ENCODE results near the gene DSC3.

Gene DSC3

DNA sequence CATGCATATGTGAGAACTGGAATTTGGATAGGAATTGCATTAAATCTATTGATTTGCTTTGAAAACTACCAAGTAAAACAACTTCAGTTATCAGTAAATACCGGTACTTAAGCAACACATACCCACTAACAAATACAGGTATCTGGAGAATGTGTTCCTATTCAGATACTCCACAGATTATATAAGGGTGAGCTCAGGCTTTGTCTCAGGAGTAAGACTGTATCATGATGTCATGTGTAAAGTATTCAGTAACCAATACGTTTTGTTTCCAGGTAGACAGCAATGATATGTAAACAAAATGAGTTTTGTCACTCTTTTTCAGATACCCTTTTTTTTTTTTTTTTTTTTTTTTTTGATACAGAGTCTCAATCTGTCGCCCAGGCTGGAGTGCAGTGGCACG, 74.8 kb downstream of the DSC3 start:
- Histone ChIP-seq H3K36me3 (ENCODE audit: control insufficient read depth in 2 of 2, insufficient read depth in 1 of 2, low read length in 2 of 2) (no peaks in the 10 kb centered on the region), H3K4me1 (ENCODE audit: control insufficient read depth, insufficient read depth, low read length) (no peaks in the 10 kb centered on the region), H3K27ac (ENCODE audit: extremely low read depth, low read depth, low read length) (no peak overlapping the region), H3K9me3 (ENCODE audit: control insufficient read depth, insufficient read depth, low read depth, low read length) (no peaks in the 10 kb centered on the region), H3K4me3 (ENCODE audit: low read depth, low read length) (no peak overlapping the region)
- CTCF ChIA-PET, result interaction anchor here (0.6 to 1.3 kb wide), 5 partner anchors 9 to 854 kb away, joined by 3 to 8 read pairs (median 3); no protein-coding TSS in a partner anchor
- POLR2A ChIA-PET, result interaction anchor here (0.7 kb wide), 1 partner anchor 145 kb away, joined by 3 read pairs; no protein-coding TSS in a partner anchor
- no peak for TF ChIP-seq ZNF266 (tag by site-specific recombination; IDR thresholded peaks at IDR 0.05; ENCODE audit: low read depth)
- TF ChIP-seq, protein P1, sequence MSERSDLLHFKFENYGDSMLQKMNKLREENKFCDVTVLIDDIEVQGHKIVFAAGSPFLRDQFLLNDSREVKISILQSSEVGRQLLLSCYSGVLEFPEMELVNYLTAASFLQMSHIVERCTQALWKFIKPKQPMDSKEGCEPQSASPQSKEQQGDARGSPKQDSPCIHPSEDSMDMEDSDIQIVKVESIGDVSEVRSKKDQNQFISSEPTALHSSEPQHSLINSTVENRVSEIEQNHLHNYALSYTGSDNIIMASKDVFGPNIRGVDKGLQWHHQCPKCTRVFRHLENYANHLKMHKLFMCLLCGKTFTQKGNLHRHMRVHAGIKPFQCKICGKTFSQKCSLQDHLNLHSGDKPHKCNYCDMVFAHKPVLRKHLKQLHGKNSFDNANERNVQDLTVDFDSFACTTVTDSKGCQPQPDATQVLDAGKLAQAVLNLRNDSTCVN (tag by site-specific recombination; optimal IDR thresholded peaks at IDR 0.05), result no peak
- TF ChIP-seq ZBTB7A (tag by site-specific recombination; IDR thresholded peaks at IDR 0.05; ENCODE audit: low read depth), result no peak
- TF ChIP-seq ZNF426 (tag by site-specific recombination; IDR thresholded peaks at IDR 0.05), result no peak
- TF ChIP-seq, protein P2, sequence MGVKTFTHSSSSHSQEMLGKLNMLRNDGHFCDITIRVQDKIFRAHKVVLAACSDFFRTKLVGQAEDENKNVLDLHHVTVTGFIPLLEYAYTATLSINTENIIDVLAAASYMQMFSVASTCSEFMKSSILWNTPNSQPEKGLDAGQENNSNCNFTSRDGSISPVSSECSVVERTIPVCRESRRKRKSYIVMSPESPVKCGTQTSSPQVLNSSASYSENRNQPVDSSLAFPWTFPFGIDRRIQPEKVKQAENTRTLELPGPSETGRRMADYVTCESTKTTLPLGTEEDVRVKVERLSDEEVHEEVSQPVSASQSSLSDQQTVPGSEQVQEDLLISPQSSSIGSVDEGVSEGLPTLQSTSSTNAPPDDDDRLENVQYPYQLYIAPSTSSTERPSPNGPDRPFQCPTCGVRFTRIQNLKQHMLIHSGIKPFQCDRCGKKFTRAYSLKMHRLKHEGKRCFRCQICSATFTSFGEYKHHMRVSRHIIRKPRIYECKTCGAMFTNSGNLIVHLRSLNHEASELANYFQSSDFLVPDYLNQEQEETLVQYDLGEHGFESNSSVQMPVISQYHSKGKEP (tag by site-specific recombination; IDR thresholded peaks at IDR 0.05), result no peak
- TF ChIP-seq ZNF174 (tag by site-specific recombination; IDR thresholded peaks at IDR 0.05), result no peak
- no peak for TF ChIP-seq ZNF677 (tag by site-specific recombination; IDR thresholded peaks at IDR 0.05)
- no peak for TF ChIP-seq KLF10 (tag by site-specific recombination; IDR thresholded peaks at IDR 0.05)
- TF ChIP-seq ZIC2 (tag by site-specific recombination; IDR thresholded peaks at IDR 0.05), result no peak
- no peak for TF ChIP-seq GLI2 (tag by site-specific recombination; IDR thresholded peaks at IDR 0.05; ENCODE audit: borderline replicate concordance, low read depth)
- no peak for TF ChIP-seq ZNF596 (tag by site-specific recombination; IDR thresholded peaks at IDR 0.05)
- TF ChIP-seq ZNF10 (tag by site-specific recombination; IDR thresholded peaks at IDR 0.05), result no peak
- TF ChIP-seq ZSCAN23 (tag by site-specific recombination; IDR thresholded peaks at IDR 0.05), result no peak
- no peak for TF ChIP-seq ZNF423 (tag by site-specific recombination; IDR thresholded peaks at IDR 0.05)

DNA sequence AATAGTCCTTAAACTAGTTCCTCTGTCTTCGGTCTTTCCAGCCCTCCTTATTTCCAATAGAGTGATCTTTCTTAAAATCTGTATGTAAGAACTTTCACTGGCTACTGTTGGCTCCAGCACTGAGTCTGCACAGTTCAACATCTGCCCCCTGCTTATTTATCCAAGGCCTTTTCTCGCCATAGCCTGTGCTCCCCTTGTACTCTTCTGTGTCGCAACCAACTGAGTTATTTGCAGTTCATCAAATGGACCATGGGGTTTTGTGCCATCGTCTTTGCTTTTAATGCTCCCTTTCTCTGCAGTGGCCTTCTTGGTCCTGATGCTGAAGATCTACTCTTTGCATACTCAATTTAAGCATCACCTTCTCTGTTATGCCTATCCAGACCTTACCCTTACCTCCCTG, 77.3 kb downstream of the DSC3 start:
- TF ChIP-seq ZBTB8A (tag by site-specific recombination; IDR thresholded peaks at IDR 0.05) (no peak), ZNF155 (tag by site-specific recombination; IDR thresholded peaks at IDR 0.05) (no peak), OSR2 (tag by site-specific recombination; IDR thresholded peaks at IDR 0.05) (no peak), ZNF140 (tag by site-specific recombination; IDR thresholded peaks at IDR 0.05) (no peak)
- H3K36me3 ChIP-seq (ENCODE audit: control insufficient read depth in 2 of 2, insufficient read depth in 1 of 2, low read length in 2 of 2), result no peaks in the 10 kb centered on the region
- H3K4me1 ChIP-seq (ENCODE audit: control insufficient read depth, insufficient read depth, low read length), result no peaks in the 10 kb centered on the region
- no peak overlapping the region for H3K4me3 ChIP-seq (ENCODE audit: low read depth, low read length)
- H3K9me3 ChIP-seq (ENCODE audit: control insufficient read depth, insufficient read depth, low read depth, low read length), result no peaks in the 10 kb centered on the region
- ChIA-PET CTCF (no interaction called here), POLR2A (no interaction called here)
- no peak overlapping the region for H3K27ac ChIP-seq (ENCODE audit: extremely low read depth, low read depth, low read length)

DNA sequence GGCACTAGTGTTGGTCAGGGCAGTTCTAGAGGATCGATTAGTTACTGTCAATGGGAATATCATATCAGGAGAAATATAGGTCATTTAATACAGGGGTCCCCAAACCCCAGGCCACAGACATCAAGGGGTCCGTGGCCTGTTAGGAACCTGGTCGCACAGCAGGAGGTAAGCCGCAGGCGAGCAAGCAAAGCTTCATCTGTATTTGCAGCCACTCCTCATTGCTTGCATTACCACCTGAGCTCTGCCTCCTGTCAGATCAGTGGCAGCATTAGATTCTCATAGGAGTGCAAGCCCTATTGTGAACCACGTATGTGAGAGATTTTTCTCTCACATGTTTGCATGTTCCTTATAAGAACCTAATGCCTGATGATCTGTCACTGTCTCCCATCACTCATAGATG, 81.9 kb downstream of the DSC3 start:
- Histone ChIP-seq H3K27ac (ENCODE audit: extremely low read depth, low read depth, low read length) (no peak overlapping the region), H3K9me3 (ENCODE audit: control insufficient read depth, insufficient read depth, low read depth, low read length) (no peaks in the 10 kb centered on the region), H3K36me3 (ENCODE audit: control insufficient read depth in 2 of 2, insufficient read depth in 1 of 2, low read length in 2 of 2) (no peaks in the 10 kb centered on the region), H3K4me1 (ENCODE audit: control insufficient read depth, insufficient read depth, low read length) (no peaks in the 10 kb centered on the region), H3K4me3 (ENCODE audit: low read depth, low read length) (no peak overlapping the region)
- peak; percentile 99 for TF ChIP-seq ZNF610 (tag by site-specific recombination; IDR thresholded peaks at IDR 0.05; ENCODE audit: borderline replicate concordance)
- TF ChIP-seq, protein P3, sequence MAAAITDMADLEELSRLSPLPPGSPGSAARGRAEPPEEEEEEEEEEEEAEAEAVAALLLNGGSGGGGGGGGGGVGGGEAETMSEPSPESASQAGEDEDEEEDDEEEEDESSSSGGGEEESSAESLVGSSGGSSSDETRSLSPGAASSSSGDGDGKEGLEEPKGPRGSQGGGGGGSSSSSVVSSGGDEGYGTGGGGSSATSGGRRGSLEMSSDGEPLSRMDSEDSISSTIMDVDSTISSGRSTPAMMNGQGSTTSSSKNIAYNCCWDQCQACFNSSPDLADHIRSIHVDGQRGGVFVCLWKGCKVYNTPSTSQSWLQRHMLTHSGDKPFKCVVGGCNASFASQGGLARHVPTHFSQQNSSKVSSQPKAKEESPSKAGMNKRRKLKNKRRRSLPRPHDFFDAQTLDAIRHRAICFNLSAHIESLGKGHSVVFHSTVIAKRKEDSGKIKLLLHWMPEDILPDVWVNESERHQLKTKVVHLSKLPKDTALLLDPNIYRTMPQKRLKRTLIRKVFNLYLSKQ (tag by site-specific recombination; IDR thresholded peaks at IDR 0.05; ENCODE audit: borderline replicate concordance), result no peak
- TF ChIP-seq SP3 (tag by site-specific recombination; IDR thresholded peaks at IDR 0.05), result no peak
- POLR2A ChIA-PET, result no interaction called here
- CTCF ChIA-PET, result no interaction called here
